NCI-H510A treated with DMSO at 0.1 percent for 48 hours (cell line): ENCODE data around the gene FYTTD1.

ENCODE experiments used
- DNase-seq: peaks from one replicate; lab custom pipeline; 2025; lab: John Stamatoyannopoulos, UW

Gene FYTTD1

DNA sequence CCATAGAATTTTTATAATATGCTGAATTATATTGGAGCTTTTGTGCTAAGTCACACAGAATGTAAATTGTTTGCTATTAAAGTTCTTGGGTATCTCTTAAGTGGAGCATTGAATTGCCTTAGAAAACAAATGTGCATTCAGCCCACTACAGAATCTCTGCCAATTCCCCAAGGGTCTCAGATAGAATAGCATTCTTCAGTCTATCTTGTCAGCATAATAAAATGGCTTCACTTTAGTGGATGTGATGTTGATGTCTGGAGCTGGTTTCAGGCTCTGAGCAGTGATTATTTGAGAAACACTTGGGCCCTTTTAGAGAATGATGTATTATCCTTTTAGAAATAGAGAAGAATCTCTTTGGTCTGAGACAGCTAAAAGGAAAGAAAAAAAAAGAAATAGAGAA, 86.6 kb downstream of the FYTTD1 start:
- no peak for DNase-seq
